Measurements from ENCODE around the gene PRKCB. TPM values are rescaled to one million over a fixed set of nuclear protein-coding genes. Genes with fewer than 3 reads are reported as not detected.

Gene PRKCB
- total RNA-seq, 4 donors from 2014 or later = 0.29 to 9.5 (median 2.9) TPM

DNA sequence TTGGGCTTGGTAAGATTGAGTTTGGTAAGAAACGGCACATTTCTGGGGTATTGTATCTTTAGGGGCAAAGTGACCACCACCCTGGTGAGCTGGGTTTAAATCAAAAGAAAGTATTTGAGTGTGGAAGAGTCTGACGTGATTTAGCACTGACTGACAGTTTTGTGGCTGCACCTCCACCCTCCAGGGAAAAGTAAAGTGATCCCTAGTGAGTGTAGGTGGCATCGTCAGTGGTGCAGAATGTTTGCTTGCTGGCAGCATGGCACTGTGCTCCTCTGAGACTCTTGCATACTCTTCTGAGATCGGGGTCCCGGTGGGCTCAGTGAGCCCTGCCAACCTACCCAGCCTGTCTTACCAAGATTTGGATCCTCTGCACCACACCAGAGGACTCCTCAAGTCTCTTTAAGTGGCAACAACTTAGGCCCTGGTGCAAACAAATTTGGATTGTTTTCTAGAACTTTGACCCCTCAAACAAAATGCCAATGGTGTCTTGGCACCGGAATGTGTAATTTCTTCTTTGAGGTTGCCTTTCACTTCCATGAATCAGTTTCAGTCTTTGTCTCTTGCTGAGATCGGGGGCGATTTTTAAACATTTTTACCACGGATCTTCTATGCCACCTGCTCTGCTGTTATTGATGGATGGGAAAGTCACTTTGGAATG, 2.8 kb downstream of the PRKCB start:
- H3K36me3 ChIP-seq = no peaks in the 10 kb centered on the region
- intact Hi-C loops (cut with DNase I; ENCODE audit: low total_unique reads) = no loop called here
- TF ChIP-seq, protein P1, sequence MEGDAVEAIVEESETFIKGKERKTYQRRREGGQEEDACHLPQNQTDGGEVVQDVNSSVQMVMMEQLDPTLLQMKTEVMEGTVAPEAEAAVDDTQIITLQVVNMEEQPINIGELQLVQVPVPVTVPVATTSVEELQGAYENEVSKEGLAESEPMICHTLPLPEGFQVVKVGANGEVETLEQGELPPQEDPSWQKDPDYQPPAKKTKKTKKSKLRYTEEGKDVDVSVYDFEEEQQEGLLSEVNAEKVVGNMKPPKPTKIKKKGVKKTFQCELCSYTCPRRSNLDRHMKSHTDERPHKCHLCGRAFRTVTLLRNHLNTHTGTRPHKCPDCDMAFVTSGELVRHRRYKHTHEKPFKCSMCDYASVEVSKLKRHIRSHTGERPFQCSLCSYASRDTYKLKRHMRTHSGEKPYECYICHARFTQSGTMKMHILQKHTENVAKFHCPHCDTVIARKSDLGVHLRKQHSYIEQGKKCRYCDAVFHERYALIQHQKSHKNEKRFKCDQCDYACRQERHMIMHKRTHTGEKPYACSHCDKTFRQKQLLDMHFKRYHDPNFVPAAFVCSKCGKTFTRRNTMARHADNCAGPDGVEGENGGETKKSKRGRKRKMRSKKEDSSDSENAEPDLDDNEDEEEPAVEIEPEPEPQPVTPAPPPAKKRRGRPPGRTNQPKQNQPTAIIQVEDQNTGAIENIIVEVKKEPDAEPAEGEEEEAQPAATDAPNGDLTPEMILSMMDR (IDR thresholded peaks at IDR 0.05) = no peak
- TF ChIP-seq POLR2A (IDR thresholded peaks at IDR 0.05) = no peak

DNA sequence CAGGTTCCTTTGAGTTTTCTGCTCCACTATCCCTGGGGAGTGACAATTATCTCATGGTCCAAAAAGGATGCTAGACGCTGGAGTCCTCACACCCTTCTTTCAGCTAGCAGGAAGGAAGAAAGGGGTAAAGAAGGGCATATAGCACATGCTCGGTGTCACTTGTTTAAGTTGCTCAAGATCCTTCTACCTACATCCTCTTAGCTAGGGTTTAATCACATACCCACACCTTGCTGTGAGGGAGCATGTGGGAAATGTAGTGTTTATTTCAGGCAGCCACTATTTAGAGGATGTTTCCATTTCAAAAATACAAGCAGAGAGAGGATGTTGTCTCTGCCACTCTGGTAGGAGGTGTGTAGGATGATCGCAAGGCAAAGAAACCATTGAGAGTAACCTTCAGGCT, 4.5 kb downstream of the PRKCB start:
- intact Hi-C loops (cut with DNase I; ENCODE audit: low total_unique reads) = no loop called here
- Histone ChIP-seq H3K27ac (no peak overlapping the region), H3K36me3 (no peaks in the 10 kb centered on the region), H3K4me1 (no peaks in the 10 kb centered on the region), H3K4me3 (no peak overlapping the region), H3K27me3 (no peaks in the 10 kb centered on the region), H3K9me3 (no peaks in the 10 kb centered on the region)
- DNase-seq = no peak
- TF ChIP-seq, protein P1 (IDR thresholded peaks at IDR 0.05) = no peak
- TF ChIP-seq POLR2A (IDR thresholded peaks at IDR 0.05) = no peak

More for the DNA sequence above, 2.8 kb downstream of the PRKCB start:
- no peak for DNase-seq
- H3K4me3 ChIP-seq = no peak overlapping the region
- no peak overlapping the region for H3K27ac ChIP-seq
- H3K27me3 ChIP-seq = no peaks in the 10 kb centered on the region
- no peaks in the 10 kb centered on the region for H3K9me3 ChIP-seq
- no peaks in the 10 kb centered on the region for H3K4me1 ChIP-seq

DNA sequence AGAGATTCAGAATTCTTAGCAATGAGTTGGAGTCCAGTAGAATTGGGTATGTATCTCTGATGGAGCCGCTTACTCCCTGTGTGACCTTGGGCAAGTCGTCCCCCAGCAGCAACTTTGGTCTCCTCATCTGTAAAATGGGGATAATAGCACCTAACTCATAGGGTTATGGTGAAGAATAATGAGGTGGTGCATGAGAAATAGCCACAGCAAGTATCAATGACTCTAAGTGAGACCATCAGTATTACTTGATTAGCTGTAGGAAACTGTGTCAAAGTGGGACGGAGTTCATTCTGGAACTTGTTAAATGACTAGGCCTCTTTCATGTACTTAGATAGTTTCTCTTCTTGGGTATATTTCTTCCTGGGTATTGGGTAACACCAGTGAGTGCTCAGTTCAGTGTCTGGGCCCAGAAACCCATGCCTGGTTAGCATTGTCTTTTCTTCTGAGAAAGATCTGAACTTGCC, 6.4 kb downstream of the PRKCB start:
- H3K27me3 ChIP-seq = no peaks in the 10 kb centered on the region
- intact Hi-C loops (cut with DNase I; ENCODE audit: low total_unique reads) = no loop called here
- no peak for TF ChIP-seq POLR2A (IDR thresholded peaks at IDR 0.05)
- TF ChIP-seq, protein P1 (IDR thresholded peaks at IDR 0.05) = no peak

DNA sequence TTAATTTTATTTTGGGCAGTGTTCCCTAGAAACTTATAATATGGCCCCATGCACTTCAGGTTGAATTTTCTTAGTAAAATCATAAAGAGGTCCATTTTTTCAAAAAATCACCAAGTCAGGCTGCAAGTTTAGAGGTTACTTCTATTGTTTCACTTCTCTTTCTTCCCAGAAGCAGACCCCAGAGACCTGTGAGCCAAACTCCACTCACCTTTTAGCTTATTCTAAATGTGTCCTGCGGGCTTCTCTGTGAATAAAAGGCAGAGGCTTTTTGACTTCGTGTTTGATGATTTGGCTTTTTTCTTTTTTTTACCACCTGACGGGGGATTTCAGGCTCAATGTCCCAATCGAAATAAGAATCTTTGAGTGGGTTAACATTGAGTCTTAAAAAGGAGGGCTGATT, 7.4 kb downstream of the PRKCB start:
- TF ChIP-seq, protein P1 (IDR thresholded peaks at IDR 0.05) = no peak
- TF ChIP-seq POLR2A (IDR thresholded peaks at IDR 0.05) = no peak
- no peaks in the 10 kb centered on the region for H3K27me3 ChIP-seq
- H3K9me3 ChIP-seq = no peaks in the 10 kb centered on the region
- no peaks in the 10 kb centered on the region for H3K4me1 ChIP-seq
- DNase-seq = no peak
- H3K27ac ChIP-seq = no peak overlapping the region
- H3K36me3 ChIP-seq = no peaks in the 10 kb centered on the region
- H3K4me3 ChIP-seq = no peak overlapping the region
- intact Hi-C loops (cut with DNase I; ENCODE audit: low total_unique reads) = no loop called here

More for the DNA sequence above, 6.4 kb downstream of the PRKCB start:
- H3K36me3 ChIP-seq = no peaks in the 10 kb centered on the region
- H3K9me3 ChIP-seq = no peaks in the 10 kb centered on the region
- H3K27ac ChIP-seq = no peak overlapping the region
- no peak for DNase-seq
- H3K4me1 ChIP-seq = no peaks in the 10 kb centered on the region
- no peak overlapping the region for H3K4me3 ChIP-seq

DNA sequence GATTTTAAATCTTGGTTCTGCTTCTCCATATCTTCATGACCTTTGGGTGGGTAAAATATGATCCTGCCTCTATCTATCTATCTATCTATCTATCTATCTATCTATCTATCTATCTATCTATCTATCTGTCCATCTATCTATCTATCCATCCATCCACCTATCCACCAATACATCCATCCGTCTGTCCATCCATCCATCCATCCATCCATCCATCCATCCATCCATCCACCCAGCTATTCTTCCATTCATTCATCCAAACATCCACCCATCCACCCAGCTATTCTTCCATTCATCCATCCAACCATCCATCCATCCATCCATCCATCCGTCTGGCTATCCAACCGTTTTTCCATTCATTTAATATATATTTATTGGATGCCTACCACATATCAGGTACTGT, 11.5 kb downstream of the PRKCB start:
- TF ChIP-seq, protein P1 (IDR thresholded peaks at IDR 0.05) = no peak
- TF ChIP-seq POLR2A (IDR thresholded peaks at IDR 0.05) = no peak
- Histone ChIP-seq H3K4me1 (no peaks in the 10 kb centered on the region), H3K27me3 (no peaks in the 10 kb centered on the region), H3K27ac (no peak overlapping the region), H3K4me3 (no peak overlapping the region), H3K9me3 (no peaks in the 10 kb centered on the region), H3K36me3 (no peaks in the 10 kb centered on the region)
- DNase-seq = no peak
- intact Hi-C loops (cut with DNase I; ENCODE audit: low total_unique reads) = no loop called here
